Activated CD8-positive, alpha-beta memory T cell treated with anti-CD3 and anti-CD28 coated beads for 48 hours (primary cell): ENCODE measurements around the gene TRIM8.
"Not testable (repeated sequence)": the region's sequence is repeated elsewhere in the genome, so short reads cannot be mapped to it uniquely, and the experiment has no call there.

Experiments used
- DNase-seq, 3 experiments: peaks; one replicate each; pipeline ENCODE4 v3.0.0-alpha.2; 2020; ENCODE audit warnings: low read depth in 2 of 3, low spot score in 2 of 3

The TRIM8 gene

GRCh38 chr10:102648889-102649796, 4.9 kb downstream of the TRIM8 start:
- DNase-seq: no peak

- DNase-seq: no peak
Observed at GRCh38 chr10:102649797-102650654, 5.7 kb downstream of the TRIM8 start.

DNA sequence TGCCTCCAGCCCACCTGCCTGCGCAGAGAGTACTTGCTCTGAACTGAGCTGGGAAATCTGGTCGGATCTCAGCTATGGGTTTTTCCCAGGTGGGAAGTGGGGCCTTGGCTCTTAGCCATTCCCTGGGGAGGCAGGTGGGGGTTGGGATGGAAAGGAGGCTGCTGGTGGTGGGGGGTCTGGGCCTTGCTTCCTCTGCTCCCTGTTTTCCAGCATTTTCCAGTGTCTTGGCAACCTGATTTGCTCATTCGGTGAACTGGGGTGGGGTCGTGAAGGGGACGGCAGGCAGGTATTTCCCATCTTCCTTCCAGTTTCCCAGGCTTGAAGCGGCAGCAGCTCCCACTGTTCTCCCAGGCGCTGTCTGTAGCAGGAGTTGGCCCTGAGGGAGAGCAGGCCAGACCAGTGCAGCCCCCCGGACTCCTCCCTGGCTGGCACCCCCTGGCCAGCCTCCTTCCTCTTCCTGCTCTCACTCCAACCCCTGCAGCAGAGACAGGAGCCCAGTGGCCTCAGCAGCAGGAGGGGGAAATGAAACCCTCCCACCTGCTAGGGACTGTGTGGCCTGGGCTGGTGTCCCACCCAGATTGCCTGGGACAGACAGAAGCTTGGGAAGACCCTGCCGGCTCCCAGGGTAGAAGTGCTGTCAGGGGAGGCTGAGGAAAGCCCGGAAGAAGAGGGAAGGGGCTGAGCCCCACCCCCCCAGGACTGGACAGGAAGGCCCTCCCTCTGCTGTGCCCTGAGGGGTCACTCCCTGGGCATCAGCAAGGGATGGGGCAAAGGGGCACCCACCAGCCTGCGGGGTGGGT, 6.6 kb downstream of the TRIM8 start:
- no peak for DNase-seq

GRCh38 chr10:102651455-102652169, 7.3 kb downstream of the TRIM8 start:
- DNase-seq: no peak

- DNase-seq: no peak
Observed at GRCh38 chr10:102652170-102652916, 8.1 kb downstream of the TRIM8 start.

GRCh38 chr10:102653060-102653459, 8.8 kb downstream of the TRIM8 start:
- no peak for DNase-seq

GRCh38 chr10:102654566-102654965, 10.3 kb downstream of the TRIM8 start:
- DNase-seq: no peak

DNA sequence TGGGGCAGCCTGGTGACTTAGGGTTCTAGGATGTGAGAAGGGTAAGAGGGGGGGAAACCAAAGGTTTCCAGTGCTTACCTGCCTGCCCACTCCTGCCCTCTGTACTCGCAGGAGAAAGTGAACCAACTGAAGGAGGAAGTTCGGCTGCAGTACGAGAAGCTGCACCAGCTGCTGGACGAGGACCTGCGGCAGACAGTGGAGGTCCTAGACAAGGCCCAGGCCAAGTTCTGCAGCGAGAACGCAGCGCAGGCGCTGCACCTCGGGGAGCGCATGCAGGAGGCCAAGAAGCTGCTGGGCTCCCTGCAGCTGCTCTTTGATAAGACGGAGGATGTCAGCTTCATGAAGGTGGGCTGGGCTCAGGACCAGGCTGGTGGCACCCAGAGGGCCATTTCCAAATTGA, 10.7 kb downstream of the TRIM8 start:
- DNase-seq: no peak

GRCh38 chr10:102656026-102656425, 11.7 kb downstream of the TRIM8 start:
- no peak for DNase-seq

DNA sequence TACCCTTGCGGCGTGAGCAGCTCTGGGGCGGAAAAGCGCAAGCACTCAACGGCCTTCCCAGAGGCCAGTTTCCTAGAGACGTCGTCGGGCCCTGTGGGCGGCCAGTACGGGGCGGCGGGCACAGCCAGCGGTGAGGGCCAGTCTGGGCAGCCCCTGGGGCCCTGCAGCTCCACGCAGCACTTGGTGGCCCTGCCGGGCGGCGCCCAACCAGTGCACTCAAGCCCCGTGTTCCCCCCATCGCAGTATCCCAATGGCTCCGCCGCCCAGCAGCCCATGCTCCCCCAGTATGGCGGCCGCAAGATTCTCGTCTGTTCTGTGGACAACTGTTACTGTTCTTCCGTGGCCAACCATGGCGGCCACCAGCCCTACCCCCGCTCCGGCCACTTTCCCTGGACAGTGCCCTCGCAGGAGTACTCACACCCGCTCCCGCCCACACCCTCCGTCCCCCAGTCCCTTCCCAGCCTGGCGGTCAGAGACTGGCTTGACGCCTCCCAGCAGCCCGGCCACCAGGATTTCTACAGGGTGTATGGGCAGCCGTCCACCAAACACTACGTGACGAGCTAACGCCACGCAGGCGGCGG, 12.6 kb downstream of the TRIM8 start:
- DNase-seq: no peak

DNA sequence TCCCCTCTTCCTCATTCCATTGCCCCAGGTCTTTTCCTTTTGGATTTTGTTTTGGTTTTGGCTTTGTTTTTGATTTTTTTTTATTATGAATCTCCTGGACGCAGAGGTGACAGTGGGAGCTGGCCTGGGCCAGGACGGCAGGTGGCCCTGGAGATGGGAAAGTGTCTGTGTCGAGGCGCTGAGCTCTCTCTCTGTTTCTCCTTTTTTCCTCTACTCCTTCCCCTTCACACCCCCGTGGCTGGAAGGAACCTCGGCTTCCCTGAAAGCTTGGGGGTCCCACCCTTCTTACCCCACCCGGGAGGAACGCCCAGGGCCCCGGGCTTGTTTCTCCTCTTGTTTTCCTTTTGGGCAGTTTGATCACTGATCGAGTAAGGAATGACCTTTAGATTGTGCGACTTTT, 13.2 kb downstream of the TRIM8 start:
- DNase-seq: no peak

GRCh38 chr10:102657984-102658724, 13.9 kb downstream of the TRIM8 start:
- DNase-seq: no peak

GRCh38 chr10:102658802-102659201, 14.5 kb downstream of the TRIM8 start:
- no peak for DNase-seq

- DNase-seq: peak in 2 of 3 experiments; percentile 51 to 67
Observed at GRCh38 chr10:102660888-102661657, 16.8 kb downstream of the TRIM8 start.

DNA sequence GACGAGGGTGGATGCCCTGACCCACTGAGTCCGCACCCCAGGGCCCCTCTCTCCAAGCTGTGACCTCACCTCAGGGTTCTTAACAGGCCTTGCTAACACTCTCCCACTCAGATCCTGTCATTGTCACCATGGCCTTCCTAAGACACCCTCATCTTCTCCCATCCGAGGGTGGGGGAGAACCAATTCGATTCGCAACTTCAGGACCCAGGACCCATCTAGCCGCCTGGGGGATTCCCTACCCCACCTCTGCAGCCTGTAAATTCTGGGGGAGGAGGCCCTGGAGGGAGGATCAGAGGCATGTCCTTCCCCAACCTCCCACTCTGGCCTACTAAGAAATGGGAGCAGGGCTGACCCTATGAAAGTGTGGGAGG, 17.4 kb downstream of the TRIM8 start:
- no peak for DNase-seq

DNA sequence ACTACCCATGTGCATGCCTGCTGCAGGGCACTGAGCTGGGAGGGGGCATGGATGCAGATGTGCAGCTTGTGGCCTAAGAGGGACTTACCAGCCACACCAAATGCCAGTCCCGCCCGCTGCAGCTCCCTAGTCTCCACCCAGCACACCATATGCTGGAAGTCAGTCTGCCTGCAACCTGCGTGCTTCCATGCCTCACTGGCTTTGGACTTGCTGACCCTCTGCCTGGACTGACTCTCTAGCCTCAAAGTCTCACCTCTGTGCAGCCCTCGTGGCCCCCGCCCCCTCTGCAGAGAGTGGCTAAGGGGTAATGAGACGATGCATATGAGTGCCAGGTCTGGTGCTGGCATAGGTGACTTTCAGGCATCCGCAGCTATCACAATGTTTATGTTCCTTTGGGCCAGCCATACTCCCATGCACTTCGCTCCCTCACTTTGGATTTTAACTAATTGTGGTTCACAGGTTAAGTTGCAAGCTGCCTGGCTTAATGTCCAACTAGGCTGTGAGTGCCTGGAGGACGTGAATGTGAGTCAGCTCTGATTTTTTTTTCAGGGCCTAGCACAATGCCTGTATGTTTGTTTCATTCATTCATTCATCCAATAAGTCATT, 21.7 kb downstream of the TRIM8 start:
- no peak for DNase-seq

DNA sequence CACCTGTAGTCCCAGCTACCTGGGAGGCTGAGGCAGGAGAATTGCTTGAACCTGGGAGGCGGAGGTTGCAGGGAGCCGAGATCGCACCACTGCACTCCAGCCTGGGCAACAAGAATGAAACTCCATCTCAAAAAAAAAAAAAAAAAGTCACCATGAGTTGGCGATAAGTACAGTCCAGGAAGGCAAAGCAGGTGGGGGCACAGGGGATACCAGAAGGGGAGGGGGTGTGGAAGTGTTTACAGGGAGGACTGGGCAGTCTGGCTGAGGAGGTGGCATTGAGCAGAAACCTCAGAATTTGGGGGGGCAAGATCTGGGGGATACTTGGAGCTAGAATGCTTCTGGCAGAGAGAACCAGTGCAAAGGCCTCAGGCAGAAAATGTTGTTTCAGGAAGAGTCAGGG, 23.1 kb downstream of the TRIM8 start:
- not testable (repeated sequence) for DNase-seq
